Measurements from ENCODE around the gene GJC2.
"Not testable (repeated sequence)": the region's sequence is repeated elsewhere in the genome, so short reads cannot be mapped to it uniquely, and the experiment has no call there.

Gene GJC2

DNA sequence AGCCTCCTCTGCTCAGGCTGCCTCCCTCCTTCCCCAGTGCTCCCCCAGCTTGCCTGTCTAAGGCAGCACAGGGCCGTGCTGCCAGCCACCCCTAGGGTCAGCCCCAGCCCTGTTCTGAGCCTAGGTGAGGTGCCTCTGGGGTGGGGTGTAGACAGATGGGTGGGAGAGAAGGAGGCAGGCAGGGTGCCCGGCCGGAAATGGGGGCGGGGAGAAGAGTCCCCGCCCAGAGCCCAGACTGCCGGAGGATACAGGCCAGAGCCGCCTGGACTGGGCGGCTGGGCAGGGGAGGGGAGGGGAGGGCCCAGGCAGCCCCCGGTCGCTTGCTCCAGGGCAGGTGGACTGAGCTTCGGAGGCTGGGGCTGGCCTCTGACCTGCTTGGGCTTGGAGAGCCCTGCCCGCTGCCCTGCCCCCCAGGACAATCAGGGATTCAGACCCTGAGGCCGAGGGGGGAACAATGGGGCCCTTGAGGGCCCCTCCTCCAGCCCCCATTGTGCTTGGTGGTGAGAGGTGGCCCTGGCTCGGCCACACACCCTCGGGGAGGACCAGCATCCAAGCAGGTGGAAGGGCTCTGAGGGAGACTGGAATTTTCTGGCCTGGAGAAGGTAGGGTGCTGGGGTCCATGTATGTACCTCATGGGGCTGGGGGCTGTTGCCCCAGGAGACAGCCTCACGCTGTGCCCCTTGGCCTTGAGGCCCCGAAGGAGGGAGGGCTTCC lies at the start of gene GJC2:
TSS of gene GJC2 (plus strand) at position 525 of the 714 bp plus-strand sequence. CDS start 7,829 bp downstream, outside the sequence.
- DNase-seq (ENCODE audit: low read depth in 2 of 2, low spot score in 1 of 2): no peak

DNA sequence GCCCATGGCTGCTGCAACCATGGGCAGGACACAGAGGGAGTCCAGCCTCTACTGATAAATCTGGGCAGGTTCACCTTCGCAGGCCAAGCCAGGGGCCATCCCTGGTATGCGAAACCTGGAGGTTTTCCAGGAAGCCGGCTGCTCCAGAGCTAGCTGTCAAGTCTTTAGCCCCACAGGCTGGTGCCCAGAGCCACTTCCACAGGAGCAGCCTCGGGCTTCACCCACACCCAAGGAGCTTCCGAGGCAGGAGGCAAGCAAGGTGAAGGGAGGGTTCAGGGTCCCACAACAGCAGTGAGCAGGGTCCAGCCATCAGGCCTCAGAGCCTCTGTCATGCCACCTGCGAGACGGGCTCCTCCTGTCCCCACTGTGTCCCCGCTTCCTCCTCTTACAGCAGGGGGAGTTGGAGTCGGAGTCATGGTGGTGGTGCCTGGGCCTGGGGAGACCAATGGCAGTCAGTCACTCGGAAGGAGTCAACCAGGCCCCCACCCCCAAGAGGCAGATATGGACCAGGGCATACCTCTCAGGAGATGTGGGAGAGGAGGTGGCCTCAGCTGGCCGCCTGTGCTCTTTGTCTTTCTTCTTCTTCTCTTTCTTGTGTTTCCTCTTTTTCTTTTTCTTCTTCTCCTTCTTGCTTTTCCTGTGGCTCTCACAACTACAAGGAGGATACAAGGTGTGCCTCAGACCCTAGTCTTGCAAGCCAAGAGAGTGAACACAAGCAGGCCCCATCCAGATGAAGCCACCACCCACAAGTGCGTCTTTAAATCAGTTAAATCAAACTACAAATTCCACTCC lies 48.7 kb upstream of the GJC2 start:
- no peak for DNase-seq (ENCODE audit: low read depth in 2 of 2, low spot score in 1 of 2)

- DNase-seq (ENCODE audit: low read depth in 2 of 2, low spot score in 1 of 2): no peak
These were observed 48.1 kb upstream of the GJC2 start for GRCh38 chr1:228101614-228101993.

DNA sequence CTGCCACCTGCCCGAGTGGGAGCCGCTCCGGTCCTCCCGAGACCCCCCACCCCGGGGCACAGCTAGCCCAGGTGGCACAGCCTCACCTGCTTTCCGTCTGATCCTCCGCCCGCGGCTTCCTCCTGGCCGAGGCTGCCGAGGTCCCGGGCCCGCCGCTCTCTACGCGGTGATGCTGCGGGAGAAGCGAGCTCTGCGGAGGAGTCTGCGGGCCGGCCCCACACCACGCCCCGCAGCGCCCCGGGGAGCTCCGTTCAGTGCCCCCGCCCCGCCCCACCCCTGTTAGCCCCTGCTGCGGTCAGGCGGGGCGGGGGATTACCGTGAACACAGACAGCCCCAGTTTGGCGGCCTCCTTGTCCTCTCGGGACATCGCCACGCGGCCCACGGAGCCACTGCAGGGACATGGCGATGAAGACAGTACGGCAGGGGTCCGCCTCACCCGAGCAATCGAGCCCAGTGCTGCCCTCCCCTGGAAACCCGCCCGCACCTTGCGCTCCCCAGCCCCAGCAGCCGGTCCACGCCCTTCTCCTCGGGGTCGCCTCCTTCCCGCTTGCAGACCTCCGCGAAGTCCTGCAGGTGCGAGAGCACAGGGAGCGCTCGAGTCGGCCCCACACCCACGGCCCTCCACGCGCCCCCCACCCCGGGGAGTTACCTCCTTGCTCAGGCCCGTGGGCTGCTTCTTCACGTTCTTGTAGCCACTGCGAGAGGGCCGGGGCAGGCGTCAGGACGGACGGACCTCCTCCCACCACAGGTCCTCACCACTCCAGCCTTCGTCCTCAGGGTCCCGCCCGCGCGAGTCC lies 47.5 kb upstream of the GJC2 start:
- no peak for DNase-seq (ENCODE audit: low read depth in 2 of 2, low spot score in 1 of 2)

- DNase-seq (ENCODE audit: low read depth in 2 of 2, low spot score in 1 of 2): peak; percentile 87
These were observed 46.7 kb upstream of the GJC2 start, which contains the start of gene C1orf35 for GRCh38 chr1:228102791-228103620. C1orf35 (minus strand) TSS chr1:228103325; CDS start chr1:228103227, 98 bp downstream.

- no peak for DNase-seq (ENCODE audit: low read depth in 2 of 2, low spot score in 1 of 2)
These were observed 45.0 kb upstream of the GJC2 start for GRCh38 chr1:228104526-228105269.

- no peak for DNase-seq (ENCODE audit: low read depth in 2 of 2, low spot score in 1 of 2)
These were observed 44.3 kb upstream of the GJC2 start for GRCh38 chr1:228105270-228105995.

- no peak for DNase-seq (ENCODE audit: low read depth in 2 of 2, low spot score in 1 of 2)
These were observed 43.5 kb upstream of the GJC2 start for GRCh38 chr1:228105996-228106799.

GRCh38 chr1:228106800-228107054 lies 43.0 kb upstream of the GJC2 start:
- DNase-seq (ENCODE audit: low read depth in 2 of 2, low spot score in 1 of 2): no peak

DNA sequence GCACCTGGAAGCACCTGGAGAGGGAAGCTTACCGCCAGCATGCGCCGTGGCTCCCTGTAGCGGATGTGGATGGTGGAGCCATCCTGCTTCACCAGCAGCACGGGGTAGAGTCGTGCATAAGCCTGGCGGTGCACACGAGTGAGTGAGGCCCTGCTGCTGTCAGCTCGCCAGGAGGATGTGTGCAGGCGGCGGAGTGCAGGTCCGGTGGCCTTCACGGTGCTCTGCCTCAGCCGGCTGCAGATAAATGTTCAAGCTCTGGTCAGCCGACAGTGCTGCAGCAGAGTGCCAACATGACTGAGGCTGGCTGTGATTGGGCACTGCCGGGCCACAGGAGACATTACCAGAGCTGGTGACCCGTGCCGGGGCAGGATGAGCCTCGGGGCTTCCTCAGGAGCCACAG lies 42.1 kb upstream of the GJC2 start:
- no peak for DNase-seq (ENCODE audit: low read depth in 2 of 2, low spot score in 1 of 2)

DNA sequence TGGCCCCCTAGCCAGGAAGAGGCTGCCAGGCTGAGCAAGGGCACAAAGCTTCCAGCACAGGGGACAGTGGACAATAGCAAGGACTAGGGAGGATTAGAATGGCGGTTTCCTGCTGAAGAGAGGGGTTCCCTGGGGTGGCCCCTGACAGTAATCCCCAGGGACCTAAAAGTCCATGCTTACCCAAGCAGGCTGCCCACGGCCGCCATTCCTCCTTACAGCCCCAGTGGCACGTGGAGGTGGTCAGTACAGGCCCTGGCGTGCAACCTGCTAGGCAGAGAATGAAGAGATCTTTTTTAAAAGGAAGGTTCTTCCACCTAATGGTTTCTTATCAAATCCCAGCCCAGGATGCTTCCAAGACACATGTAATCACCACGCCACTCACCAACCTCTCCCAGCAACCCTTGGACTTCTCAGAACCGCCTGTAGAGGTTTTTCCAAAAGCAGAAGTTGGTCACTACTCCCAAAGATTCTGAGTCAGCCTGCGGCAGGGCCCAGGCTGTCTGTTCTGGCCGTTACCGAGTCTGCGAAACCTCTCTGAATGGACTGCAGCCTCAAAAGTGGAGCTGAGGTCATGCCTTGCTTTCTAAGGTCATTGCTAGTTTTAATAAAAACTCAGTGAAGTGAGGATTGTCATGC lies 41.6 kb upstream of the GJC2 start:
- DNase-seq (ENCODE audit: low read depth in 2 of 2, low spot score in 1 of 2): no peak

DNA sequence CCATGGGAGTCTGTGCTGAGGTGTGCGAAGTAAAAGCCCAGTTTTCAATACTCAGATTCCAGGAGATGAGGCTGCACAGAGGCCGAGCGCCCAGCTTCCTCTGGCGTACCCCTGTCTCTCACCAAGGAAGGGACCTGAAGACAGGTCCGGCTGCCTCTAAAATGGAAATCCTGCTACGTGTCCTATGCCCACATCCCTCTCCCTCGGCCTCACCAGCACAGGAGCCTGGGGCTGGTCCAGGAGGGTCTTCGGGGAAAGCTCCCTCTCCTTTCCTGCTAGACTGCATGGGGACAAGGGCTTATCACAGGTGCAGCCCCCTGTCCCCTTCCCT lies 41.0 kb upstream of the GJC2 start:
- no peak for DNase-seq (ENCODE audit: low read depth in 2 of 2, low spot score in 1 of 2)

GRCh38 chr1:228109073-228109961 lies 40.4 kb upstream of the GJC2 start, which contains the start of gene MRPL55:
MRPL55 (minus strand) TSS chr1:228109299; CDS start chr1:228108260, 1,039 bp downstream.
- peak; percentile 97 to 99 for DNase-seq (ENCODE audit: low read depth in 2 of 2, low spot score in 1 of 2)

DNA sequence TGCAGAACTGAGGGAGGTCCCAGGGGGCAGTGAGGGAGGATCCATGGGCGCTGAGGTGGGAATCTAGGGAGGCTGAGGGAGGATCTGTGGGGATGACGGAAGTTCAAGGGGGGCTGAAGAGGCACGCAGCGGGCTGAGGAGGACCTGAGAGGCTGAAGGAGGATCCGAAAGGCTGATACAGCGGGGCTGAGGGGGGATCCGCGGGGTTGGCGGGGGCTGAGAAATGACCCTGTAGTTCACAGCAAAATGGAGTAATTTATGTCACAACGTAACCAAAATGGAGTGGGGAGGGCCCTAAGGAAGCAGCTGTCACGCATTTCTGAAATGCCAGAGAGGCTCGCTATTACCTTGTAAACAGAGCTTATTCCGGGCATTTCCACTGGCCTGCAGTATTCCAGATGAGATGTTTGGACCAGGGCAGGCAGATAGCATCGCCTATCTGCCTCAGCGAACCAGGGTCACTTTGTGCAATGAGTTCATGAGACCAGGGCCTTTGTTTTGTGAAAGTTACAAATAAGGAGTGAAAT lies 39.7 kb upstream of the GJC2 start:
- DNase-seq (ENCODE audit: low read depth in 2 of 2, low spot score in 1 of 2): no peak

DNA sequence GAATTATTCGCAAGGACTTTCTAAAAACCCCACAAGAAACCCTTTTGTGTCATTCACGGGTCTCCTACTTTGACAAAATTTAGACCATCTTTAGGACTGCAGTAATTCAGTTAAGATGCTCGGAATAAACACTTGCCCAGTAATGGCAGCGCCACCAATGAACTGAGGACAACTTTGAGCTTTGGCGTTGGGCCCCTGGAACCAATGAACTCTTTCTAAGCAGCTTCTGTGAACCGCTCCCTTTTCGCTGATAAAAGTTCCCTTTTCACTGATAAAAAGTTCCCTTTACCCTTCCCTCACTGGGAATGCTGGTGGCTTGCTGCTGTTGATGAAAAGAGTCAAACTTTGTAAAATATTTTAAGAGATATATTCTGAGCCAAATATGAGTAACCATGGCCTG lies 39.2 kb upstream of the GJC2 start:
- no peak for DNase-seq (ENCODE audit: low read depth in 2 of 2, low spot score in 1 of 2)

DNA sequence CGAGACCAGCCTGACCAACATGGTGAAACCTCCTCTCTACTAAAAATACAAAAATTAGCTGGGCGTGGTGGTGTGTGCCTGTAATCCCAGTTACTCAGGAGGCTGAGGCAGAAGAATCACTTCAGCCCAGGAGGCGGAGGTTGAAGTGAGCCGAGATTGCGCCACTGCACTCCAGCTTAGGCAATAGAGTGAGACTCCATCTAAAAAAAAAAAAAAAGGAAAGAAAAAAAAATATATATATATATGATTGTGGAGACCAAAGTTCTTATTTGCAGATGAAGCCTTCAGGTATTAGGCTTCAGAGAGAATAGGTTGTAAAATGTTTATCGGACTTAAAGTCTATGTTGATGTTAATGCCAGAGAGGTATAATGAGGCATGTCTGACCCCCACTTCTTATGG lies 38.4 kb upstream of the GJC2 start:
- DNase-seq (ENCODE audit: low read depth in 2 of 2, low spot score in 1 of 2): not testable (repeated sequence)

GRCh38 chr1:228112167-228112566 lies 37.6 kb upstream of the GJC2 start:
- DNase-seq (ENCODE audit: low read depth in 2 of 2, low spot score in 1 of 2): no peak
